IPS-15b (cell line): ENCODE measurements around the gene PCF11.

Experiments
- H3K27me3 ChIP-seq: one replicate; pipeline ENCODE4 v1.6.1; 2013; ENCODE audit warnings: low read length; ENCODE audit not compliant: control insufficient read depth, insufficient read depth
- H3K36me3 ChIP-seq: one replicate; pipeline ENCODE4 v1.6.1; 2013; ENCODE audit warnings: low read length; ENCODE audit not compliant: control insufficient read depth, insufficient read depth
- H3K4me1 ChIP-seq: one replicate; pipeline ENCODE4 v1.6.1; 2013; ENCODE audit warnings: mild to moderate bottlenecking, low read length; ENCODE audit not compliant: control insufficient read depth, insufficient read depth
- H3K4me3 ChIP-seq: one replicate; pipeline ENCODE4 v1.5.1; 2013; ENCODE audit warnings: low read depth, low read length
- H3K9ac ChIP-seq: one replicate; pipeline ENCODE4 v1.6.1; 2013; ENCODE audit warnings: low read depth, mild to moderate bottlenecking, low read length
- H3K9me3 ChIP-seq: one replicate; pipeline ENCODE4 v1.6.1; 2013; ENCODE audit warnings: mild to moderate bottlenecking, low read length; ENCODE audit not compliant: control insufficient read depth, insufficient read depth

Gene PCF11, protein sequence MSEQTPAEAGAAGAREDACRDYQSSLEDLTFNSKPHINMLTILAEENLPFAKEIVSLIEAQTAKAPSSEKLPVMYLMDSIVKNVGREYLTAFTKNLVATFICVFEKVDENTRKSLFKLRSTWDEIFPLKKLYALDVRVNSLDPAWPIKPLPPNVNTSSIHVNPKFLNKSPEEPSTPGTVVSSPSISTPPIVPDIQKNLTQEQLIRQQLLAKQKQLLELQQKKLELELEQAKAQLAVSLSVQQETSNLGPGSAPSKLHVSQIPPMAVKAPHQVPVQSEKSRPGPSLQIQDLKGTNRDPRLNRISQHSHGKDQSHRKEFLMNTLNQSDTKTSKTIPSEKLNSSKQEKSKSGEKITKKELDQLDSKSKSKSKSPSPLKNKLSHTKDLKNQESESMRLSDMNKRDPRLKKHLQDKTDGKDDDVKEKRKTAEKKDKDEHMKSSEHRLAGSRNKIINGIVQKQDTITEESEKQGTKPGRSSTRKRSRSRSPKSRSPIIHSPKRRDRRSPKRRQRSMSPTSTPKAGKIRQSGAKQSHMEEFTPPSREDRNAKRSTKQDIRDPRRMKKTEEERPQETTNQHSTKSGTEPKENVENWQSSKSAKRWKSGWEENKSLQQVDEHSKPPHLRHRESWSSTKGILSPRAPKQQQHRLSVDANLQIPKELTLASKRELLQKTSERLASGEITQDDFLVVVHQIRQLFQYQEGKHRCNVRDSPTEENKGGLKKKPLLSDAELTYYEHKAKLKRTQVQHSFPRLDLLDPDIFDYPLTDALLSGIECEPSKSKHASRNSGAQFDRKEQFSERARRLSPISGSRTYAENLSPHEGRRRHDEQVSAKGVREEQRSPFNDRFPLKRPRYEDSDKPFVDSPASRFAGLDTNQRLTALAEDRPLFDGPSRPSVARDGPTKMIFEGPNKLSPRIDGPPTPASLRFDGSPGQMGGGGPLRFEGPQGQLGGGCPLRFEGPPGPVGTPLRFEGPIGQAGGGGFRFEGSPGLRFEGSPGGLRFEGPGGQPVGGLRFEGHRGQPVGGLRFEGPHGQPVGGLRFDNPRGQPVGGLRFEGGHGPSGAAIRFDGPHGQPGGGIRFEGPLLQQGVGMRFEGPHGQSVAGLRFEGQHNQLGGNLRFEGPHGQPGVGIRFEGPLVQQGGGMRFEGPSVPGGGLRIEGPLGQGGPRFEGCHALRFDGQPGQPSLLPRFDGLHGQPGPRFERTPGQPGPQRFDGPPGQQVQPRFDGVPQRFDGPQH (N-terminal part only)

GRCh38 chr11:83156996-83157593 is at the start of gene PCF11:
TSS of gene PCF11 (plus strand) at chr11:83157131. CDS start at chr11:83157440, 309 bp downstream.
- peaks cover 8% of the 10 kb centered on the region for H3K4me1 ChIP-seq

DNA sequence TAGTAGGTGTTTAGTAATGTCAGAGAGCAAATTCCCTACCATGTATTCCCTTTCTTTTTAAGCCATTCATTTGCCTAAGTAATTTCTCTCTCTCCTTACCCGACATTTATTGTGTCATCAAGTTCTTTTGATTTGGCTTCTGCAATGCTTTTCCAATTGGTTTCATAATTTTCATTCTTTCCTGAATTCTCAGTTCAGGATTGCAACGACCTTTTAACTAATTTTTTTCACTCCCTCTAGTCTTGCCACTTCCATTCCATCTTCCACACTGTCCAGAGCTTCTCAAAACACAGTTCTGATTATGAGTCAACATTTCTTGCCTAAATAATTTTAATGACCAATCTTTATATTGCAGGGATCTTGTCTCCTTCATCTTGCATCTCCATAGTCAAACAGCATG is 44.0 kb upstream of the PCF11 start:
- H3K36me3 ChIP-seq = no peaks in the 10 kb centered on the region
- H3K9ac ChIP-seq = no peak overlapping the region
- H3K27me3 ChIP-seq = no peaks in the 10 kb centered on the region
- H3K9me3 ChIP-seq = no peaks in the 10 kb centered on the region
- H3K4me3 ChIP-seq = no peak overlapping the region
- H3K4me1 ChIP-seq = no peaks in the 10 kb centered on the region

More at GRCh38 chr11:83156996-83157593, at the start of gene PCF11:
- no peaks in the 10 kb centered on the region for H3K27me3 ChIP-seq
- no peaks in the 10 kb centered on the region for H3K9me3 ChIP-seq
- peak within 1 kb of the TSS; percentile 98 for H3K9ac ChIP-seq
- H3K4me3 ChIP-seq = peak within 1 kb of the TSS; percentile 98
- no peaks in the 10 kb centered on the region for H3K36me3 ChIP-seq

GRCh38 chr11:83115026-83115425 is 41.9 kb upstream of the PCF11 start:
- Histone ChIP-seq H3K36me3 (no peaks in the 10 kb centered on the region), H3K4me1 (no peaks in the 10 kb centered on the region), H3K9ac (no peak overlapping the region), H3K27me3 (no peaks in the 10 kb centered on the region), H3K9me3 (no peaks in the 10 kb centered on the region), H3K4me3 (no peak overlapping the region)

- no peak overlapping the region for H3K9ac ChIP-seq
- H3K27me3 ChIP-seq = no peaks in the 10 kb centered on the region
- H3K36me3 ChIP-seq = no peaks in the 10 kb centered on the region
- no peak overlapping the region for H3K4me3 ChIP-seq
- H3K4me1 ChIP-seq = no peaks in the 10 kb centered on the region
- no peaks in the 10 kb centered on the region for H3K9me3 ChIP-seq
Measured at GRCh38 chr11:83115551-83115950, 41.4 kb upstream of the PCF11 start.

DNA sequence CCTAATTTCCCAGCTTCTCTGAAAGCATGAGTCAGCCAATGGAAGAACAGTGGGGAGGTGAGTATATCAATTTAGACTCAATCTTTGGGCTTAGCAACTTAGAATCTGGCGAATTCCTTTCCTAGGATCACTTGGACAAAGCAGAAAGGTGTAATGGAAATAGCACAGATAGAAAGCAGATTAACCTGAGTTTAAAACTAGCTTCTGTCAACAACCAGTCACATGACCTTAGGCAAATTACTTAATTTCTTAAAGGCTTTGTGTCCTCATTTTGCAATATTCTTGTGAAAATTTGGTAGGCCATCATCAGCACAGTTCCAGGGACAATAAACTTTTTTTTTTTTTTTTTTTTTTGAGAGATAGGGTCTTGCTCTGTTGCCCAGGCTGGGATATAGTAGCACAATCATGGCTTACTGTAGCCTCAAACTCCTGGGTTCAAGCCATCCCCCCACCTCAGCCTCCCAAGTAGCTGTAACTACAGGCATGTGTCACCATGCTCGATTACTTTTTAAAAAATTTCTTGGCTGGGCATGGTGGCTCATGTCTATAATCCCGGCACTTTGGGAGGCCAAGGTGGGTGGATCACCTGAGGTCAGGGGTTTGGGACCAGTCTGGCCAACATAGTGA is 40.8 kb upstream of the PCF11 start:
- H3K9ac ChIP-seq = no peak overlapping the region
- no peaks in the 10 kb centered on the region for H3K27me3 ChIP-seq
- no peaks in the 10 kb centered on the region for H3K9me3 ChIP-seq
- H3K4me3 ChIP-seq = no peak overlapping the region
- H3K4me1 ChIP-seq = no peaks in the 10 kb centered on the region
- H3K36me3 ChIP-seq = no peaks in the 10 kb centered on the region

GRCh38 chr11:83118814-83119213 is 38.1 kb upstream of the PCF11 start:
- Histone ChIP-seq H3K4me1 (no peaks in the 10 kb centered on the region), H3K9ac (no peak overlapping the region), H3K27me3 (no peaks in the 10 kb centered on the region), H3K9me3 (no peaks in the 10 kb centered on the region), H3K36me3 (no peaks in the 10 kb centered on the region), H3K4me3 (no peak overlapping the region)

- no peaks in the 10 kb centered on the region for H3K9me3 ChIP-seq
- no peaks in the 10 kb centered on the region for H3K4me1 ChIP-seq
- H3K36me3 ChIP-seq = no peaks in the 10 kb centered on the region
- no peak overlapping the region for H3K9ac ChIP-seq
- no peaks in the 10 kb centered on the region for H3K27me3 ChIP-seq
- no peak overlapping the region for H3K4me3 ChIP-seq
Measured at GRCh38 chr11:83119216-83119615, 37.7 kb upstream of the PCF11 start.

DNA sequence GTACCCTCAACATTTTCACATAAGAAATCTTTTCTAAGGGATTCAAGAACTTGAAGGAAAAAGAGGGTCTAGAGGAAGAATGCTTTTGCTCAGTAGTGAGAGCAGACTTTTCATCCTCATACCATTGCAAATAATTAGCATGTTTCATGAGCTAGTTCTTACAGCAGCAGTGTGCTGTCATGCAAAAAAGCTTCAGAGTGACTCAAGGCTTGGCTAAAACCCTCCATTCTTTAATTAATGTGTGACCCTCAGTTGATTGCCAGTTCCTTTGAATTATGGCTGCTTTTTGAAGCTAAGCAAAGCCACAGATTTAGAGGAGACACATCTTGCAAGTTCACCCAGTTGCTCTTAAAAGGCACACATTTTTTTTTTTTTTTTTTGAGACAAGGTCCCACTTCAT is 36.6 kb upstream of the PCF11 start:
- Histone ChIP-seq H3K36me3 (no peaks in the 10 kb centered on the region), H3K4me1 (no peaks in the 10 kb centered on the region), H3K9ac (no peak overlapping the region), H3K9me3 (no peaks in the 10 kb centered on the region), H3K4me3 (no peak overlapping the region), H3K27me3 (no peaks in the 10 kb centered on the region)

GRCh38 chr11:83122050-83122449 is 34.9 kb upstream of the PCF11 start:
- Histone ChIP-seq H3K9me3 (no peaks in the 10 kb centered on the region), H3K9ac (no peak overlapping the region), H3K4me3 (no peak overlapping the region), H3K36me3 (no peaks in the 10 kb centered on the region), H3K4me1 (no peaks in the 10 kb centered on the region), H3K27me3 (no peaks in the 10 kb centered on the region)

DNA sequence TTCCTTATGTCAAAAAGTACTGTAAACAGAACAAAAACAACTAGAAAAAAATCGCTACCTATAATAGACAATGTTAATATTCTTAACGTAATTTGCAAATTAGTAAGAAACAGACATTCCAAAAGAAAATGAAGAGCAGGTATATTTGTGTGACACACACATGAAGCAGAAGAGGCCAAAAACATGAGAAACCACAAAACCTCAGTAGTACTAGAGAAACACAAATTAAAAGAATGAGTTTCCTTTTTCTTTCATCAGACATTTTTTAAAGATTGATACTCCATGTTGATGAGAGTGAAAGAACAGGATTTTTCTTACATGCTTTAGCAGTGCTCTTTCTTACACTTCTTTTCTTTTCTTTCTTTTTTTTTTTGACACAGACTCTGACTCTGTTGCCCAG is 34.2 kb upstream of the PCF11 start:
- Histone ChIP-seq H3K36me3 (no peaks in the 10 kb centered on the region), H3K9me3 (no peaks in the 10 kb centered on the region), H3K27me3 (no peaks in the 10 kb centered on the region)

More for the DNA sequence above, 34.2 kb upstream of the PCF11 start:
- Histone ChIP-seq H3K4me1 (no peaks in the 10 kb centered on the region), H3K9ac (no peak overlapping the region), H3K4me3 (no peak overlapping the region)
